SK-N-MC (cell line): ENCODE results near the gene DHX15.

Experiments
- DNase-seq: peaks from one replicate; pipeline ENCODE4 v3.0.0-alpha.2; 2011; ENCODE audit warnings: low read depth, low spot score
- H3K27ac ChIP-seq: fragments of 200-600 bp; sonication (generic); 2 replicates; pipeline ENCODE4 v1.5.1; 2016; ENCODE audit warnings: mixed run types
- H3K36me3 ChIP-seq: fragments of 200-600 bp; sonication (generic); 2 replicates; pipeline ENCODE4 v1.6.1; 2017; ENCODE audit warnings: antibody characterized with exemption, low read length, mixed read lengths; ENCODE audit not compliant: insufficient read depth
- H3K4me3 ChIP-seq: fragments of 200-600 bp; sonication (generic); 2 replicates; pipeline ENCODE4 v1.5.1; 2016
- H3K9ac ChIP-seq: fragments of 200-600 bp; sonication (generic); 2 replicates; pipeline ENCODE4 v1.8.0; 2017; ENCODE audit warnings: mixed run types, mixed read lengths; ENCODE audit not compliant: insufficient read length
- H3K9me3 ChIP-seq: fragments of 200-600 bp; sonication (generic); 2 replicates; pipeline ENCODE4 v1.6.1; 2017; ENCODE audit warnings: low read depth, mild to moderate bottlenecking, antibody characterized with exemption, low read length, moderate library complexity, mixed read lengths
- EZH2 ChIP-seq: fragments of 200-600 bp; sonication (generic); IDR thresholded peaks from one replicate; pipeline ENCODE4 v1.6.1; 2017; ENCODE audit warnings: antibody characterized with exemption
- FOXP2 ChIP-seq: optimal IDR thresholded peaks from 2 replicates; pipeline ENCODE3; 2011; ENCODE audit warnings: mild to moderate bottlenecking, moderate library complexity; ENCODE audit not compliant: insufficient read depth; ENCODE audit errors: extremely low read length, control extremely low read depth
- POLR2AphosphoS5 ChIP-seq: IDR thresholded peaks from 2 replicates; pipeline ENCODE4 v1.6.1; 2012; ENCODE audit warnings: mild to moderate bottlenecking, low read depth, low read length, borderline replicate concordance

DHX15 gene

GRCh38 chr4:24559889-24560288, 24.5 kb downstream of the DHX15 start:
- DNase-seq = no peak
- peaks cover 53% of the 10 kb centered on the region for H3K36me3 ChIP-seq
- H3K27ac ChIP-seq = no peak overlapping the region
- no peak overlapping the region for H3K4me3 ChIP-seq
- TF ChIP-seq FOXP2 = no peak
- no peak for TF ChIP-seq EZH2
- no peak for TF ChIP-seq POLR2AphosphoS5
- no peaks in the 10 kb centered on the region for H3K9me3 ChIP-seq
- no peak overlapping the region for H3K9ac ChIP-seq

- peaks cover 53% of the 10 kb centered on the region for H3K36me3 ChIP-seq
- DNase-seq = no peak
- no peak for TF ChIP-seq POLR2AphosphoS5
- TF ChIP-seq EZH2 = no peak
- no peak for TF ChIP-seq FOXP2
- H3K27ac ChIP-seq = no peak overlapping the region
- H3K4me3 ChIP-seq = no peak overlapping the region
- no peaks in the 10 kb centered on the region for H3K9me3 ChIP-seq
- H3K9ac ChIP-seq = no peak overlapping the region
These were observed 25.1 kb downstream of the DHX15 start for GRCh38 chr4:24559032-24559821.

- H3K27ac ChIP-seq = no peak overlapping the region
- no peaks in the 10 kb centered on the region for H3K9me3 ChIP-seq
- no peak for DNase-seq
- H3K4me3 ChIP-seq = no peak overlapping the region
- TF ChIP-seq POLR2AphosphoS5 = no peak
- no peak for TF ChIP-seq EZH2
- no peak for TF ChIP-seq FOXP2
- peaks cover 51% of the 10 kb centered on the region for H3K36me3 ChIP-seq
- no peak overlapping the region for H3K9ac ChIP-seq
These were observed 27.0 kb downstream of the DHX15 start for GRCh38 chr4:24557026-24558025.

GRCh38 chr4:24551492-24552289, 32.7 kb downstream of the DHX15 start:
- Histone ChIP-seq H3K36me3 (peaks cover 55% of the 10 kb centered on the region), H3K4me3 (no peak overlapping the region), H3K9ac (no peak overlapping the region), H3K9me3 (no peaks in the 10 kb centered on the region), H3K27ac (peak overlapping the region; percentile 13; the same call in 1 of the 2 replicates)
- TF ChIP-seq FOXP2 (no peak), EZH2 (no peak), POLR2AphosphoS5 (no peak)
- DNase-seq = no peak

- Histone ChIP-seq H3K9me3 (no peaks in the 10 kb centered on the region), H3K36me3 (peaks cover 44% of the 10 kb centered on the region), H3K9ac (no peak overlapping the region), H3K4me3 (no peak overlapping the region), H3K27ac (no peak overlapping the region)
- DNase-seq = no peak
- TF ChIP-seq EZH2 (no peak), FOXP2 (no peak), POLR2AphosphoS5 (no peak)
These were observed 33.7 kb downstream of the DHX15 start for GRCh38 chr4:24550441-24551175.

- H3K4me3 ChIP-seq = no peak overlapping the region
- DNase-seq = no peak
- H3K27ac ChIP-seq = no peak overlapping the region
- no peak overlapping the region for H3K9ac ChIP-seq
- H3K36me3 ChIP-seq = peaks cover 40% of the 10 kb centered on the region
- TF ChIP-seq POLR2AphosphoS5 (no peak), FOXP2 (no peak), EZH2 (no peak)
- no peaks in the 10 kb centered on the region for H3K9me3 ChIP-seq
These were observed 36.4 kb downstream of the DHX15 start for GRCh38 chr4:24547979-24548378.

- Histone ChIP-seq H3K36me3 (peaks cover 63% of the 10 kb centered on the region), H3K9ac (no peak overlapping the region), H3K4me3 (no peak overlapping the region), H3K9me3 (no peaks in the 10 kb centered on the region), H3K27ac (no peak overlapping the region)
- no peak for DNase-seq
- TF ChIP-seq POLR2AphosphoS5 (no peak), FOXP2 (no peak), EZH2 (no peak)
These were observed 40.0 kb downstream of the DHX15 start for GRCh38 chr4:24544208-24544988.
